GM10266 (cell line): ENCODE data around the gene CNTN2.

ENCODE experiments used
- DNase-seq: peaks from one replicate; pipeline ENCODE4 v3.0.0; 2012; ENCODE audit errors: extremely low spot score
- CTCF ChIP-seq: IDR thresholded peaks from 2 replicates; pipeline ENCODE4 v1.5.1; 2012; ENCODE audit warnings: mild to moderate bottlenecking, low read depth; ENCODE audit not compliant: control insufficient read depth, insufficient read depth; ENCODE audit errors: missing control alignments

The CNTN2 gene

GRCh38 chr1:205003358-205004131 is 39.5 kb upstream of the CNTN2 start:
- no peak for TF ChIP-seq CTCF
- DNase-seq: no peak

- TF ChIP-seq CTCF: no peak
- no peak for DNase-seq
Measured at GRCh38 chr1:205004351-205004750, 38.7 kb upstream of the CNTN2 start.

GRCh38 chr1:205008896-205009295 is 34.1 kb upstream of the CNTN2 start:
- no peak for TF ChIP-seq CTCF
- no peak for DNase-seq

- no peak for DNase-seq
- no peak for TF ChIP-seq CTCF
Measured at GRCh38 chr1:205009670-205010069, 33.3 kb upstream of the CNTN2 start.

- no peak for DNase-seq
- no peak for TF ChIP-seq CTCF
Measured at GRCh38 chr1:205012391-205013140, 30.4 kb upstream of the CNTN2 start.

GRCh38 chr1:205013683-205014367 is 29.2 kb upstream of the CNTN2 start:
- TF ChIP-seq CTCF: no peak
- DNase-seq: no peak
